Panc1 (cell line): ENCODE measurements around the gene CDK14. TPM values are rescaled to one million over a fixed set of nuclear protein-coding genes. Genes with fewer than 3 reads are reported as not detected.

Experiments
- ATAC-seq: fragments of 200-7000 bp; cut with Tn5 transposase; 2 replicates; pipeline ENCODE4 v1.9.1; 2020; ENCODE audit warnings: mild to moderate bottlenecking, moderate library complexity
- BruUV-seq: library from RNA; stranded (reverse); fragments of 400-500 nt; replicated peaks from 2 replicates; lab custom pipeline; 2021; lab: Mats Ljungman, UMichigan
- CTCF ChIA-PET: fragments of 300-600 bp; sonication (Branson Sonifier 250); formaldehyde crosslinking; loops from one replicate; lab custom pipeline; 2022; ENCODE audit warnings: antibody characterized with exemption; lab: Charles Lee
- POLR2A ChIA-PET: fragments of 300-600 bp; sonication (Branson Sonifier 250); formaldehyde crosslinking; loops from one replicate; lab custom pipeline; 2022; ENCODE audit warnings: antibody characterized with exemption; lab: Charles Lee
- DNase-seq: peaks from one replicate; pipeline ENCODE4 v3.0.0-alpha.2; 2010; ENCODE audit warnings: low read depth, low spot score
- H3K27ac ChIP-seq: 2 replicates; pipeline ENCODE4 v1.5.1; 2011; ENCODE audit warnings: mild to moderate bottlenecking, low read length, inconsistent platforms
- H3K27me3 ChIP-seq: fragments of 200-500 bp; sonication (Bioruptor generic); 2 replicates; pipeline ENCODE4 v1.6.0; 2014; ENCODE audit warnings: low read length, inconsistent platforms; ENCODE audit not compliant: control insufficient read depth, insufficient read depth
- H3K36me3 ChIP-seq: fragments of 200-500 bp; sonication (Bioruptor generic); 2 replicates; pipeline ENCODE4 v1.5.1; 2014; ENCODE audit warnings: inconsistent platforms, mild to moderate bottlenecking, low read length, moderate library complexity; ENCODE audit not compliant: control insufficient read depth, insufficient read depth
- H3K4me1 ChIP-seq: 2 replicates; pipeline ENCODE4 v1.5.1; 2011; ENCODE audit warnings: inconsistent platforms, mild to moderate bottlenecking, low read length, moderate library complexity; ENCODE audit not compliant: control insufficient read depth, insufficient read depth
- H3K4me3 ChIP-seq, 2 experiments: 2 replicates each; pipeline ENCODE4 v1.5.1; 2011 to 2012; ENCODE audit warnings: low read depth in 2 of 2, low read length in 2 of 2, mild to moderate bottlenecking in 2 of 2, inconsistent platforms in 1 of 2, moderate library complexity in 1 of 2
- H3K9me3 ChIP-seq: fragments of 200-500 bp; sonication (Bioruptor generic); 2 replicates; pipeline ENCODE4 v1.5.1; 2014; ENCODE audit warnings: low read depth, mild to moderate bottlenecking, inconsistent platforms, low read length, moderate library complexity; ENCODE audit not compliant: control insufficient read depth, insufficient read depth
- CTCF ChIP-seq: fragments of 450-650 bp; IDR thresholded peaks from 2 replicates; pipeline ENCODE4 v1.5.1; 2017; ENCODE audit warnings: mild to moderate bottlenecking
- POLR2AphosphoS5 ChIP-seq: IDR thresholded peaks from 2 replicates; pipeline ENCODE4 v1.6.1; 2012; ENCODE audit warnings: mild to moderate bottlenecking, low read depth, low read length, moderate library complexity
- REST ChIP-seq, 2 experiments: IDR thresholded peaks; 2 replicates each; pipeline ENCODE4 v1.6.1; 2011 to 2012; ENCODE audit warnings: low read depth in 2 of 2, control low read depth in 1 of 2, low read length in 1 of 2, mild to moderate bottlenecking in 1 of 2, moderate library complexity in 1 of 2; ENCODE audit not compliant: insufficient read depth in 1 of 2
- SIN3A ChIP-seq: IDR thresholded peaks from 2 replicates; pipeline ENCODE4 v1.6.1; 2012; ENCODE audit warnings: low read depth, mild to moderate bottlenecking, low read length, moderate library complexity, borderline replicate concordance; ENCODE audit not compliant: insufficient read depth
- TCF7L2 ChIP-seq: IDR thresholded peaks from 2 replicates; pipeline ENCODE4 v1.6.1; 2011; ENCODE audit warnings: mild to moderate bottlenecking, low read depth, low read length, inconsistent platforms
- in situ Hi-C: cut with HindIII; loops from 2 replicates; pipeline ENCODE4 v1.10.0; 2016; ENCODE audit warnings: low sequenced_read_pairs, low pct_unique_long_range_greater_than_20kb
- intact Hi-C: fragments of 100-400 bp; cut with micrococcal nuclease; formaldehyde crosslinking; loops from one replicate; pipeline ENCODE4 v1.10.0; 2022; ENCODE audit not compliant: unreplicated experiment
- total RNA-seq: library from RNA; stranded (reverse); gene quantifications from one replicate; pipeline ENCODE4 v1.2.1, GENCODE V29; 2021; ENCODE audit not compliant: unreplicated experiment

Gene CDK14
- total RNA-seq, 1 experiment from 2014 or later = 3.0 TPM

GRCh38 chr7:90773269-90773668 is 177.1 kb downstream of the CDK14 start:
- no peaks in the 10 kb centered on the region for H3K4me1 ChIP-seq
- H3K4me3 ChIP-seq = no peak overlapping the region
- ChIA-PET CTCF (no interaction called here), POLR2A (no interaction called here)
- no peaks in the 10 kb centered on the region for H3K27me3 ChIP-seq
- no peaks in the 10 kb centered on the region for H3K36me3 ChIP-seq
- no TSS peak for BruUV-seq
- ATAC-seq = no peak
- in situ Hi-C loops = no loop called here
- TF ChIP-seq REST (IDR thresholded peaks at IDR 0.05; ENCODE audit: insufficient read depth in 1 of 2, low read depth in 2 of 2, low read length in 1 of 2) = no peak
- TF ChIP-seq TCF7L2 = no peak
- no peak for TF ChIP-seq SIN3A
- no peak for TF ChIP-seq POLR2AphosphoS5
- TF ChIP-seq CTCF = no peak
- H3K27ac ChIP-seq = no peak overlapping the region
- no peak for DNase-seq
- intact Hi-C loops = no loop called here
- no peaks in the 10 kb centered on the region for H3K9me3 ChIP-seq

GRCh38 chr7:90774706-90775105 is 178.6 kb downstream of the CDK14 start:
- no TSS peak for BruUV-seq
- POLR2A ChIA-PET = no interaction called here

More at GRCh38 chr7:90774706-90775105, 178.6 kb downstream of the CDK14 start:
- Histone ChIP-seq H3K27ac (no peak overlapping the region), H3K4me1 (no peaks in the 10 kb centered on the region), H3K36me3 (no peaks in the 10 kb centered on the region), H3K9me3 (no peaks in the 10 kb centered on the region), H3K4me3 (no peak overlapping the region), H3K27me3 (no peaks in the 10 kb centered on the region)
- CTCF ChIA-PET = no interaction called here
- ATAC-seq (no peak), DNase-seq (no peak)
- intact Hi-C loops (no loop called here), in situ Hi-C loops (no loop called here)
- no peak for TF ChIP-seq TCF7L2
- TF ChIP-seq SIN3A = no peak
- no peak for TF ChIP-seq REST (IDR thresholded peaks at IDR 0.05; ENCODE audit: insufficient read depth in 1 of 2, low read depth in 2 of 2, low read length in 1 of 2)
- no peak for TF ChIP-seq POLR2AphosphoS5
- no peak for TF ChIP-seq CTCF
